Hepatocyte (in vitro differentiated cells): ENCODE results near the gene TMEM135. TPM values are rescaled to one million over a fixed set of nuclear protein-coding genes. Genes with fewer than 3 reads are reported as not detected.
A peak's percentile ranks its signal among the peaks of the same experiment; 100 is the strongest.
"Not testable (repeated sequence)": the region's sequence is repeated elsewhere in the genome, so short reads cannot be mapped to it uniquely, and the experiment has no call there.

Experiments used
- DNase-seq: peaks from one replicate; pipeline ENCODE4 v3.0.0-alpha.2; 2016; ENCODE audit warnings: low spot score
- H2AFZ ChIP-seq: fragments of 200-600 bp; sonication (generic); 2 replicates; pipeline ENCODE4 v1.6.0; 2016; ENCODE audit warnings: antibody characterized with exemption, mild to moderate bottlenecking
- H3K27ac ChIP-seq: fragments of 200-600 bp; sonication (generic); 2 replicates; pipeline ENCODE4 v1.5.1; 2016; ENCODE audit warnings: mild to moderate bottlenecking
- H3K27me3 ChIP-seq: fragments of 200-600 bp; sonication (generic); 2 replicates; pipeline ENCODE4 v1.6.1; 2016
- H3K36me3 ChIP-seq: fragments of 200-600 bp; sonication (generic); replicated peaks from 2 replicates; pipeline ENCODE4 v1.5.1; 2016; ENCODE audit warnings: low read depth; ENCODE audit not compliant: insufficient read depth
- H3K4me1 ChIP-seq: fragments of 200-600 bp; sonication (generic); 2 replicates; pipeline ENCODE4 v1.5.1; 2016; ENCODE audit warnings: mild to moderate bottlenecking, moderate library complexity; ENCODE audit not compliant: insufficient read depth
- H3K4me2 ChIP-seq: fragments of 200-600 bp; sonication (generic); 2 replicates; pipeline ENCODE4 v1.6.0; 2016
- H3K4me3 ChIP-seq: fragments of 200-600 bp; sonication (generic); 2 replicates; pipeline ENCODE4 v1.5.1; 2016; ENCODE audit warnings: mild to moderate bottlenecking
- H3K79me2 ChIP-seq: fragments of 200-600 bp; sonication (generic); 2 replicates; pipeline ENCODE4 v1.6.0; 2017; ENCODE audit warnings: mild to moderate bottlenecking
- H3K9me2 ChIP-seq: fragments of 200-600 bp; sonication (generic); replicated peaks from 2 replicates; pipeline ENCODE4 v1.6.0; 2017; ENCODE audit warnings: mild to moderate bottlenecking; ENCODE audit not compliant: insufficient read depth
- H3K9me3 ChIP-seq: fragments of 200-600 bp; sonication (generic); 2 replicates; pipeline ENCODE4 v1.5.1; 2016; ENCODE audit warnings: low read depth, mild to moderate bottlenecking
- H4K20me1 ChIP-seq: fragments of 200-600 bp; sonication (generic); 2 replicates; pipeline ENCODE4 v1.6.0; 2016; ENCODE audit warnings: mild to moderate bottlenecking; ENCODE audit not compliant: insufficient read depth, poor library complexity, severe bottlenecking
- CTCF ChIP-seq: fragments of 200-600 bp; sonication (generic); IDR thresholded peaks from 2 replicates; pipeline ENCODE4 v1.5.1; 2016; ENCODE audit warnings: antibody characterized with exemption, mild to moderate bottlenecking; ENCODE audit not compliant: poor library complexity
- EZH2 ChIP-seq: fragments of 200-600 bp; sonication (generic); IDR thresholded peaks from 2 replicates; pipeline ENCODE4 v1.6.1; 2016; ENCODE audit warnings: antibody characterized with exemption, mild to moderate bottlenecking, borderline replicate concordance
- EZH2phosphoT487 ChIP-seq: fragments of 200-600 bp; sonication (generic); IDR thresholded peaks from one replicate; pipeline ENCODE4 v1.6.1; 2018; ENCODE audit warnings: antibody characterized with exemption, mild to moderate bottlenecking, low read depth, moderate library complexity; ENCODE audit not compliant: unreplicated experiment, severe bottlenecking
- WGBS: methylation state at CpG from one replicate; pipeline ENCODE4 v1.1.6; 2016; ENCODE audit warnings: low lambda C conversion rate; ENCODE audit errors: missing lambda C conversion rate; 5-methylcytosine and 5-hydroxymethylcytosine counted together
- polyA plus RNA-seq: library from polyadenylated mRNA; unstranded; fragments of >200 nt; fragmentation: Nextera tagmentation; extraction: Ambion mirVana; gene quantifications from 2 replicates; pipeline ENCODE4 v1.2.1, GENCODE V29; 2016
- total RNA-seq: library from RNA; depleted of rRNA; stranded (reverse); fragments of >200 nt; gene quantifications from 2 replicates; pipeline ENCODE4 v1.2.3, GENCODE V29; 2014

The TMEM135 gene
- total and polyA plus RNA-seq, 2 experiments from 2014 or later, result 26.7 to 52.0 TPM

DNA sequence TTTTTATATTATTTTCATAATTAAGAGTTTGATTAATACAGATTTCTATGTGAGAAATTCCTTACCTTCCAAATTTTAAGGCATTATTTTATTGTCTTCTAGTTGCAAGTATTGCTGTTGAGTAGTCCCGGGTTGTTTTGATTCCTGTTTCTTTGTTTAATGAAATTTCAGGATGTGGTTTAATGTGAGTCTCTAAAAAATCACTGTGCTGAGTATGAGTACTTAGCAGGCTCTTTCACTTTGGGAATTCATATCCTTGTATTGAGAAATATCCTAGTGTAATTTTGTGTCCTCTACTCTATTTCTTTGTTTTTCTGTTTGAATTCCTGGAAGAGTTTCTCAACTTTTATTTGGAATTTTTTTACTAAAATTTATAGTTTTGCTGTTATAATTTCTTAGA, 113.2 kb downstream of the TMEM135 start:
- H3K27me3 ChIP-seq, result no peaks in the 10 kb centered on the region
- H3K9me3 ChIP-seq, result no peaks in the 10 kb centered on the region
- H4K20me1 ChIP-seq, result no peaks in the 10 kb centered on the region
- TF ChIP-seq CTCF, result no peak
- TF ChIP-seq EZH2, result no peak
- no peak for TF ChIP-seq EZH2phosphoT487
- DNase-seq, result no peak
- peaks cover 44% of the 10 kb centered on the region for H3K79me2 ChIP-seq
- H3K9me2 ChIP-seq, result no peaks in the 10 kb centered on the region
- no peak overlapping the region for H2AFZ ChIP-seq
- no peak overlapping the region for H3K27ac ChIP-seq
- H3K4me1 ChIP-seq, result no peaks in the 10 kb centered on the region
- 78% methylated on average over 1 of the region's 1 CpG for WGBS
- peak overlapping the region; percentile 12 for H3K4me2 ChIP-seq
- no peaks in the 10 kb centered on the region for H3K36me3 ChIP-seq
- no peak overlapping the region for H3K4me3 ChIP-seq

GRCh38 chr11:87154246-87154645, 116.5 kb downstream of the TMEM135 start:
- Histone ChIP-seq H3K9me2 (no peaks in the 10 kb centered on the region), H3K4me2 (no peak overlapping the region), H3K4me3 (no peak overlapping the region), H3K9me3 (no peaks in the 10 kb centered on the region), H3K27me3 (no peaks in the 10 kb centered on the region), H4K20me1 (no peaks in the 10 kb centered on the region), H3K4me1 (no peaks in the 10 kb centered on the region), H3K36me3 (no peaks in the 10 kb centered on the region), H3K27ac (no peak overlapping the region), H3K79me2 (peaks cover 38% of the 10 kb centered on the region), H2AFZ (no peak overlapping the region)
- WGBS, result 100% methylated on average over 2 of the region's 2 CpGs
- TF ChIP-seq EZH2phosphoT487, result no peak
- no peak for TF ChIP-seq CTCF
- no peak for TF ChIP-seq EZH2
- no peak for DNase-seq

DNA sequence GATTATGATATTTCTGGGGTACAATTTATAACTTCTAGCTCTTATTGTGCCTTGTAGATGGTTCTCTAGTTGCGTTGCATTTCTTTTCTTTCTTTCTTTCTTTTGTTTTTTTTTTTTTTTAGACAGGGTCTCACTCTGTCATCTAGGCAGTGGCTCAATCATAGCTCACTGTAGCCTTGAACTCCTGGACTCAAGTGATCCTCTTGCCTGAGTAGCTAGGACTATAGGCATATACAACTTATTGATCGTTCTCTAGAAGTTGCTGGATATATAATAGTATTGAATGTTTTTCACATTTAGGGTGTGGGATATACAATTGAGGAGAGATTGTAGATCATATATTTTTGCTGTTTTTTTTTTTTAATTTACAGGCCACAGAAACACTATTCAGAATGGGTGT, 119.2 kb downstream of the TMEM135 start:
- no peak overlapping the region for H2AFZ ChIP-seq
- WGBS, result 96% methylated on average over 2 of the region's 2 CpGs
- H4K20me1 ChIP-seq, result no peaks in the 10 kb centered on the region
- no peak overlapping the region for H3K27ac ChIP-seq
- H3K79me2 ChIP-seq, result peaks cover 27% of the 10 kb centered on the region
- H3K9me3 ChIP-seq, result no peaks in the 10 kb centered on the region
- DNase-seq, result no peak
- TF ChIP-seq EZH2 (no peak), EZH2phosphoT487 (no peak), CTCF (no peak)
- no peak overlapping the region for H3K4me3 ChIP-seq
- H3K4me2 ChIP-seq, result no peak overlapping the region
- no peaks in the 10 kb centered on the region for H3K4me1 ChIP-seq
- H3K9me2 ChIP-seq, result no peaks in the 10 kb centered on the region
- H3K36me3 ChIP-seq, result no peaks in the 10 kb centered on the region
- H3K27me3 ChIP-seq, result no peaks in the 10 kb centered on the region

GRCh38 chr11:87169076-87169475, 131.3 kb downstream of the TMEM135 start:
- not testable (repeated sequence) for H3K27ac ChIP-seq, H3K9me2 ChIP-seq, DNase-seq, H2AFZ ChIP-seq, H4K20me1 ChIP-seq, H3K4me1 ChIP-seq, H3K36me3 ChIP-seq, H3K4me3 ChIP-seq, H3K27me3 ChIP-seq, H3K9me3 ChIP-seq, H3K4me2 ChIP-seq
- 93% methylated on average over 3 of the region's 3 CpGs for WGBS
- H3K79me2 ChIP-seq, result peaks cover 22% of the 10 kb centered on the region
